HepG2 (cell line): Measurements from ENCODE around the gene PFKP. TPM values are rescaled to one million over a fixed set of nuclear protein-coding genes. Genes with fewer than 3 reads are reported as not detected.

Experiments used
- ATAC-seq: fragments of 200-7000 bp; cut with Tn5 transposase; 3 replicates; pipeline ENCODE4 v1.9.1; 2020; ENCODE audit warnings: mild to moderate bottlenecking, moderate library complexity
- BruUV-seq: library from RNA; stranded (reverse); fragments of 400-500 nt; replicated peaks from 2 replicates; lab custom pipeline; 2021; lab: Mats Ljungman, UMichigan
- CTCF ChIA-PET: fragments of 300-600 bp; formaldehyde crosslinking; extraction: SDS; loops from one replicate; lab custom pipeline; 2021; ENCODE audit warnings: low total read pairs, inconsistent platforms, low intra/inter-chr PET ratio; lab: Yijun Ruan, JAX
- POLR2A ChIA-PET: fragments of 350-600 bp; sonication (Branson Sonifier 250); formaldehyde crosslinking; loops from one replicate; lab custom pipeline; 2020; ENCODE audit warnings: antibody characterized with exemption, inconsistent platforms; lab: Yijun Ruan, JAX
- DNase-seq: peaks from one replicate; pipeline ENCODE4 v3.0.0-alpha.2; 2015; ENCODE audit warnings: low spot score
- FAIRE-seq: peaks from 3 replicates; lab custom pipeline; 2011; peaks lifted over from hg19 to GRCh38; lab: Jason Lieb, UNC
- H2AFZ ChIP-seq: one replicate; pipeline ENCODE4 v1.6.1; 2011; ENCODE audit warnings: low read length, inconsistent platforms
- H3K27ac ChIP-seq: fragments of 300-600 bp; 3 replicates; pipeline ENCODE4 v1.8.0; 2011; ENCODE audit warnings: mixed run types, mild to moderate bottlenecking, mixed read lengths, low read length, inconsistent platforms; ENCODE audit not compliant: insufficient read depth; ENCODE audit errors: extremely low read length
- H3K27me3 ChIP-seq, 2 experiments: fragments of 200-600 bp in 1 of 2; 2 replicates in 1 of 2; 3 replicates in 1 of 2; pipeline versions ENCODE4 v1.6.0 to v1.8.0; 2011; ENCODE audit warnings: low read length in 2 of 2, mild to moderate bottlenecking in 2 of 2, moderate library complexity in 2 of 2, inconsistent platforms in 1 of 2; ENCODE audit not compliant: insufficient read depth in 2 of 2, control insufficient read depth in 1 of 2
- H3K36me3 ChIP-seq, 2 experiments: fragments of 200-600 bp in 1 of 2; replicated peaks in 1 of 2; 2 replicates in 1 of 2; 3 replicates in 1 of 2; pipeline versions ENCODE4 v1.5.1 to v1.8.0; 2011; ENCODE audit warnings: low read length in 2 of 2, inconsistent platforms in 1 of 2; ENCODE audit not compliant: insufficient read depth in 2 of 2, control insufficient read depth in 1 of 2
- H3K4me1 ChIP-seq: 2 replicates; pipeline ENCODE4 v1.5.1; 2012; ENCODE audit warnings: low read length, inconsistent platforms; ENCODE audit not compliant: insufficient read depth
- H3K4me2 ChIP-seq: 2 replicates; pipeline ENCODE4 v1.6.0; 2011; ENCODE audit warnings: low read depth, low read length, inconsistent platforms
- H3K4me3 ChIP-seq, 3 experiments: fragments of 200-600 bp in 1 of 3; sonication (generic), shearing (Covaris generic) in 1 of 3; replicated peaks in 1 of 3; 2 replicates each; pipeline ENCODE4 v1.5.1; 2011 to 2016; ENCODE audit warnings: low read length in 3 of 3, inconsistent platforms in 2 of 3, low read depth in 2 of 3, mild to moderate bottlenecking in 2 of 3, control low read depth in 1 of 3, mixed read lengths in 1 of 3; ENCODE audit not compliant: insufficient read depth in 1 of 3
- H3K79me2 ChIP-seq: one replicate; pipeline ENCODE4 v1.6.1; 2011; ENCODE audit warnings: low read length, inconsistent platforms; ENCODE audit not compliant: insufficient read depth
- H3K9ac ChIP-seq: 2 replicates; pipeline ENCODE4 v1.6.0; 2011; ENCODE audit warnings: mild to moderate bottlenecking, low read depth, low read length, inconsistent platforms; ENCODE audit not compliant: insufficient read depth
- H3K9me3 ChIP-seq: 2 replicates; pipeline ENCODE4 v1.5.1; 2012; ENCODE audit warnings: mild to moderate bottlenecking, low read length
- H4K20me1 ChIP-seq: 2 replicates; pipeline ENCODE4 v1.6.0; 2011; ENCODE audit warnings: inconsistent platforms, mild to moderate bottlenecking, low read length, moderate library complexity; ENCODE audit not compliant: insufficient read depth
- ZFY ChIP-seq: sonication (generic); formaldehyde crosslinking; IDR thresholded peaks from 2 replicates; pipeline ENCODE4 v1.4.0; 2020; ENCODE audit warnings: missing genetic modification reagents
- ZNF225 ChIP-seq: sonication (generic); formaldehyde crosslinking; IDR thresholded peaks from 2 replicates; pipeline ENCODE4 v1.4.0; 2020; ENCODE audit warnings: mild to moderate bottlenecking, missing genetic modification reagents
- WGBS: methylation state at CpG from one replicate; pipeline ENCODE4 v1.1.6; 2017; ENCODE audit warnings: low lambda C conversion rate; 5-methylcytosine and 5-hydroxymethylcytosine counted together
- in situ Hi-C: cut with HindIII; loops from 2 replicates; pipeline ENCODE4 v1.10.0; 2017; ENCODE audit warnings: low pct_unique_long_range_greater_than_20kb; ENCODE audit not compliant: extremely low pct_ligation_motif_present
- intact Hi-C: fragments of 100-400 bp; cut with micrococcal nuclease; formaldehyde crosslinking; loops from one replicate; pipeline ENCODE4 v1.10.0; 2022; ENCODE audit not compliant: unreplicated experiment
- polyA plus RNA-seq, 8 experiments: library from polyadenylated mRNA; depleted of rRNA in 3 of 8; stranded (reverse) in 7 of 8; unstranded in 1 of 8; fragments of >200 nt; fragmentation: Illumina TruSeq in 4 of 8; extraction: Trizol in 4 of 8; gene quantifications; 2 replicates each; pipeline versions ENCODE4 v1.2.1 to v1.2.3, GENCODE V29; 2011 to 2016; ENCODE audit warnings: low read depth in 4 of 8, missing spikeins in 1 of 8, mixed read lengths in 1 of 8; ENCODE audit not compliant: insufficient read depth in 1 of 8
- total RNA-seq, 5 experiments: library from RNA; depleted of rRNA; stranded (reverse); fragments of >200 nt; fragmentation: Illumina TruSeq; extraction: Trizol; gene quantifications; 2 replicates each; pipeline ENCODE4 v1.2.3, GENCODE V29; 2016; ENCODE audit warnings: low read depth in 1 of 5
- TF ChIP-seq, protein P1 (sequence below): sonication (generic); formaldehyde crosslinking; IDR thresholded peaks from 2 replicates; pipeline ENCODE4 v1.4.0; 2020; ENCODE audit warnings: missing genetic modification reagents
- TF ChIP-seq, protein P2 (sequence below): sonication (generic); formaldehyde crosslinking; IDR thresholded peaks from 2 replicates; pipeline ENCODE4 v1.5.0; 2020; ENCODE audit warnings: mild to moderate bottlenecking, missing genetic modification reagents, moderate library complexity

Gene PFKP
- total and polyA plus RNA-seq, 2 of the 13 experiments (the other 11 are each of a cell fraction or from before 2014, with no cell fraction given): 0.80 to 2.4 TPM

DNA sequence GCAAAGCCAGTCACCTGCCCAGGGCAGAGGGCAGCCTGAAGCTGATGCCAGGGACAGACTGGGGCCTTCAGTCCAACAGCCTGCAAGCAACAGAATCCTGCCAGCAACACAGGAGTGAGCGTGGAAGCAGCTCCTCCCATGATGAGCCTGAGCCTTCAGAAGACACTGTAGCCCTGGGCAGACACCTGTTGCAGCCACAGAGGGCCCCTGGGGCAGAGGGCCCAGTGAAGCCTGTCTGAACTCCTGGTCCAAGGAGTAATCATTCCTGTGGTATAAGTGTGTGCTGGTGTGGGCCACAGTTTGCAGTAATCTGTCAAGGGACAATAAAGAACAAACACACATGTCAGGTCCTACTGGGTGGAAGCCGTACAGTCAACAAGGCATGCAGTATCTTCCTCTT is 2.9 kb upstream of the PFKP start (continued):
- TF ChIP-seq, protein P1, sequence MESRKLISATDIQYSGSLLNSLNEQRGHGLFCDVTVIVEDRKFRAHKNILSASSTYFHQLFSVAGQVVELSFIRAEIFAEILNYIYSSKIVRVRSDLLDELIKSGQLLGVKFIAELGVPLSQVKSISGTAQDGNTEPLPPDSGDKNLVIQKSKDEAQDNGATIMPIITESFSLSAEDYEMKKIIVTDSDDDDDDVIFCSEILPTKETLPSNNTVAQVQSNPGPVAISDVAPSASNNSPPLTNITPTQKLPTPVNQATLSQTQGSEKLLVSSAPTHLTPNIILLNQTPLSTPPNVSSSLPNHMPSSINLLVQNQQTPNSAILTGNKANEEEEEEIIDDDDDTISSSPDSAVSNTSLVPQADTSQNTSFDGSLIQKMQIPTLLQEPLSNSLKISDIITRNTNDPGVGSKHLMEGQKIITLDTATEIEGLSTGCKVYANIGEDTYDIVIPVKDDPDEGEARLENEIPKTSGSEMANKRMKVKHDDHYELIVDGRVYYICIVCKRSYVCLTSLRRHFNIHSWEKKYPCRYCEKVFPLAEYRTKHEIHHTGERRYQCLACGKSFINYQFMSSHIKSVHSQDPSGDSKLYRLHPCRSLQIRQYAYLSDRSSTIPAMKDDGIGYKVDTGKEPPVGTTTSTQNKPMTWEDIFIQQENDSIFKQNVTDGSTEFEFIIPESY (CRISPR knock-in tag): no peak
- no peak for TF ChIP-seq ZNF225 (CRISPR knock-in tag)
- TF ChIP-seq, protein P2, sequence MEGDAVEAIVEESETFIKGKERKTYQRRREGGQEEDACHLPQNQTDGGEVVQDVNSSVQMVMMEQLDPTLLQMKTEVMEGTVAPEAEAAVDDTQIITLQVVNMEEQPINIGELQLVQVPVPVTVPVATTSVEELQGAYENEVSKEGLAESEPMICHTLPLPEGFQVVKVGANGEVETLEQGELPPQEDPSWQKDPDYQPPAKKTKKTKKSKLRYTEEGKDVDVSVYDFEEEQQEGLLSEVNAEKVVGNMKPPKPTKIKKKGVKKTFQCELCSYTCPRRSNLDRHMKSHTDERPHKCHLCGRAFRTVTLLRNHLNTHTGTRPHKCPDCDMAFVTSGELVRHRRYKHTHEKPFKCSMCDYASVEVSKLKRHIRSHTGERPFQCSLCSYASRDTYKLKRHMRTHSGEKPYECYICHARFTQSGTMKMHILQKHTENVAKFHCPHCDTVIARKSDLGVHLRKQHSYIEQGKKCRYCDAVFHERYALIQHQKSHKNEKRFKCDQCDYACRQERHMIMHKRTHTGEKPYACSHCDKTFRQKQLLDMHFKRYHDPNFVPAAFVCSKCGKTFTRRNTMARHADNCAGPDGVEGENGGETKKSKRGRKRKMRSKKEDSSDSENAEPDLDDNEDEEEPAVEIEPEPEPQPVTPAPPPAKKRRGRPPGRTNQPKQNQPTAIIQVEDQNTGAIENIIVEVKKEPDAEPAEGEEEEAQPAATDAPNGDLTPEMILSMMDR: no peak

GRCh38 chr10:3065622-3066021 is 1.7 kb upstream of the PFKP start:
- Histone ChIP-seq H3K4me2 (no peak overlapping the region), H3K36me3 (no peaks in the 10 kb centered on the region), H4K20me1 (no peaks in the 10 kb centered on the region), H2AFZ (no peak overlapping the region), H3K4me3 (no peak overlapping the region), H3K27me3 (peaks cover 0 to 8% of the 10 kb centered on the region in 2 experiments; a peak in 2 of 5 replicates), H3K27ac (no peak overlapping the region), H3K9ac (no peak overlapping the region), H3K79me2 (no peaks in the 10 kb centered on the region), H3K4me1 (no peaks in the 10 kb centered on the region), H3K9me3 (no peaks in the 10 kb centered on the region)
- intact Hi-C loops: no loop called here
- in situ Hi-C loops: no loop called here
- 36% methylated on average over 5 of the region's 8 CpGs for WGBS
- CTCF ChIA-PET: no interaction called here
- BruUV-seq: no TSS peak
- POLR2A ChIA-PET: no interaction called here
- ATAC-seq (no peak), DNase-seq (no peak), FAIRE-seq (no peak)
- no peak for TF ChIP-seq ZFY (CRISPR knock-in tag)
